PC-9 (cell line): ENCODE results near the gene ERBB2.

Experiments used
- CTCF ChIP-seq: fragments of 200-600 bp; sonication (generic); conservative IDR thresholded peaks from 2 replicates; pipeline ENCODE4 v1.6.1; 2017; ENCODE audit warnings: mixed run types, antibody characterized with exemption, mild to moderate bottlenecking, moderate library complexity
- EZH2 ChIP-seq: fragments of 200-600 bp; sonication (generic); IDR thresholded peaks from 2 replicates; pipeline ENCODE4 v1.8.0; 2017; ENCODE audit warnings: antibody characterized with exemption, low read depth

DNA sequence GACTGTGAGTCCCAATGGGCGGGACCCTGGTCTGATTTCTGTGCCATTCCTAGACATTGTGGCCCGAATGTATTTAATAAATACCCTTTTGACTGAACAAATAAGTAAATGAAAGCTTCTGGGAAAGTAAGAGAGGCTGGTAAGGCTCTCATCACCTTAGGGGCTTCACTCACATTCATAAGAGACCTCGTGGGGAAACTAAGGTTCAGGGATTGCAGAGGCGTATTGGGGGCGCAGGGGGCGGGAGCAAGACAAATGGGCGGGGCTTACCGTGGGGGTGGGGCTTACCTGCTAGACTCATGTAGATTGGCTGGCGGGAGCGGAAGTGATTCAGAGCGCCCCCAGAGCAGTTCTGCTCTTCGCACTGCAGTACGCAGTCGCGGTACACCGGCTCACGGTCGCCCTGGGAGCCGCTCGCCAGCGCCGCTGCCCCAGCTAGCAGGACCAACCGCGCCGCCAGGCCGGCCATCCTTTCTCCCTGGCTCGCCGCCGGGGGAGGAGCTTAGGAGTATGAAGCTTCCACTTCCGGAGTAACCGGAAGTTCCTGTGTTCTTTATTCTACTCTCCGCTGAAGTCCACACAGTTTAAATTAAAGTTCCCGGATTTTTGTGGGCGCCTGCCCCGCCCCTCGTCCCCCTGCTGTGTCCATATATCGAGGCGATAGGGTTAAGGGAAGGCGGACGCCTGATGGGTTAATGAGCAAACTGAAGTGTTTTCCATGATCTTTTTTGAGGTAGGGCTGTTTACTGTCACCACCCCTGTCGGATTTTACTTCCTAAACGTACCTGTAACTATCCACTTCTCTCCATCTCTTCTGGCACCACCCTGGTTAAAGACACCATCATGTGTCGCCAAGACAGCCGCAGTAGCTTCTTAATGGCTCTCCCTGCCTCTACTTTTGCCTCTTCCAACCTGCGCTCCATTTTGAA is 12.1 kb upstream of the ERBB2 start, which contains the start of gene PGAP3:
- no peak for TF ChIP-seq CTCF
- no peak for TF ChIP-seq EZH2
